WI38 (cell line): ENCODE results near the gene KDM6A.

Experiments
- H3K4me3 ChIP-seq: 2 replicates; pipeline ENCODE4 v1.5.1; 2011; ENCODE audit warnings: low read depth, mild to moderate bottlenecking, control low read depth, low read length
- CTCF ChIP-seq: IDR thresholded peaks from 2 replicates; pipeline ENCODE4 v1.5.1; 2012; ENCODE audit warnings: low read depth, mild to moderate bottlenecking, control low read depth, low read length

Gene KDM6A

GRCh38 chrX:45001048-45001447 lies 128.1 kb downstream of the KDM6A start:
- TF ChIP-seq CTCF = no peak
- no peak overlapping the region for H3K4me3 ChIP-seq

GRCh38 chrX:45003085-45003484 lies 130.1 kb downstream of the KDM6A start:
- no peak overlapping the region for H3K4me3 ChIP-seq
- no peak for TF ChIP-seq CTCF

GRCh38 chrX:45006002-45006800 lies 133.2 kb downstream of the KDM6A start:
- TF ChIP-seq CTCF = no peak
- H3K4me3 ChIP-seq = no peak overlapping the region

GRCh38 chrX:45007598-45007997 lies 134.6 kb downstream of the KDM6A start:
- no peak for TF ChIP-seq CTCF
- no peak overlapping the region for H3K4me3 ChIP-seq

- no peak overlapping the region for H3K4me3 ChIP-seq
- no peak for TF ChIP-seq CTCF
Measured at GRCh38 chrX:45009371-45010000, 136.5 kb downstream of the KDM6A start.

- TF ChIP-seq CTCF = no peak
- H3K4me3 ChIP-seq = no peak overlapping the region
Measured at GRCh38 chrX:45011131-45011530, 138.1 kb downstream of the KDM6A start.

GRCh38 chrX:45011597-45011996 lies 138.6 kb downstream of the KDM6A start:
- H3K4me3 ChIP-seq = no peak overlapping the region
- no peak for TF ChIP-seq CTCF
